ENCODE measurements around the gene SIGLEC9.

Gene SIGLEC9

DNA sequence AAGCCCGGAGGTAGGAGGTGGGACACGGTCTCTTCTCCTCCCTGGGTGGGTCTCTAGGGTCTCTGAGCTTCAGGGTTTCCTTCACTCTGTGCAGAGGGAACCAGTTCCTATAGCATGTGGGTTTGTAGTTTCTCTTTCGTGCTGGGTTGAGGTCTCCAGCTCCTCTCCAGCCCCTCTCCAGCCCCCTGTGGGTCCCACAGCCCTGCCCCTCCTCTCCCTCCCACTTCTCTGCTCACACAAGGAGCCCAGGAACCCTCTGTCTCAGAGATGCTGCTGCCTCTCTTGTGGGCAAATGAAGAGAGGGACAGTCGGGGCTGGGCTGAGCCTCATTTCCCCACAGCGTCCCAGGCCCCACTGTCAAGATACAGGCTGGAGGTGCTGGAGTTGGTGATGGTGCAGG is 18.8 kb downstream of the SIGLEC9 start:
- Mint-ChIP-seq H3K36me3 (ENCODE audit: low read depth) (no peaks in the 10 kb centered on the region), H3K27me3 (ENCODE audit: low read depth, poor library complexity) (peaks cover 31% of the 10 kb centered on the region), H3K9me3 (no peaks in the 10 kb centered on the region), H3K4me1 (peaks cover 6% of the 10 kb centered on the region), H3K27ac (no peak overlapping the region), H3K4me3 (no peak overlapping the region)
- no peak for DNase-seq
- TF ChIP-seq, protein P1, sequence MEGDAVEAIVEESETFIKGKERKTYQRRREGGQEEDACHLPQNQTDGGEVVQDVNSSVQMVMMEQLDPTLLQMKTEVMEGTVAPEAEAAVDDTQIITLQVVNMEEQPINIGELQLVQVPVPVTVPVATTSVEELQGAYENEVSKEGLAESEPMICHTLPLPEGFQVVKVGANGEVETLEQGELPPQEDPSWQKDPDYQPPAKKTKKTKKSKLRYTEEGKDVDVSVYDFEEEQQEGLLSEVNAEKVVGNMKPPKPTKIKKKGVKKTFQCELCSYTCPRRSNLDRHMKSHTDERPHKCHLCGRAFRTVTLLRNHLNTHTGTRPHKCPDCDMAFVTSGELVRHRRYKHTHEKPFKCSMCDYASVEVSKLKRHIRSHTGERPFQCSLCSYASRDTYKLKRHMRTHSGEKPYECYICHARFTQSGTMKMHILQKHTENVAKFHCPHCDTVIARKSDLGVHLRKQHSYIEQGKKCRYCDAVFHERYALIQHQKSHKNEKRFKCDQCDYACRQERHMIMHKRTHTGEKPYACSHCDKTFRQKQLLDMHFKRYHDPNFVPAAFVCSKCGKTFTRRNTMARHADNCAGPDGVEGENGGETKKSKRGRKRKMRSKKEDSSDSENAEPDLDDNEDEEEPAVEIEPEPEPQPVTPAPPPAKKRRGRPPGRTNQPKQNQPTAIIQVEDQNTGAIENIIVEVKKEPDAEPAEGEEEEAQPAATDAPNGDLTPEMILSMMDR (IDR thresholded peaks at IDR 0.05) = no peak

DNA sequence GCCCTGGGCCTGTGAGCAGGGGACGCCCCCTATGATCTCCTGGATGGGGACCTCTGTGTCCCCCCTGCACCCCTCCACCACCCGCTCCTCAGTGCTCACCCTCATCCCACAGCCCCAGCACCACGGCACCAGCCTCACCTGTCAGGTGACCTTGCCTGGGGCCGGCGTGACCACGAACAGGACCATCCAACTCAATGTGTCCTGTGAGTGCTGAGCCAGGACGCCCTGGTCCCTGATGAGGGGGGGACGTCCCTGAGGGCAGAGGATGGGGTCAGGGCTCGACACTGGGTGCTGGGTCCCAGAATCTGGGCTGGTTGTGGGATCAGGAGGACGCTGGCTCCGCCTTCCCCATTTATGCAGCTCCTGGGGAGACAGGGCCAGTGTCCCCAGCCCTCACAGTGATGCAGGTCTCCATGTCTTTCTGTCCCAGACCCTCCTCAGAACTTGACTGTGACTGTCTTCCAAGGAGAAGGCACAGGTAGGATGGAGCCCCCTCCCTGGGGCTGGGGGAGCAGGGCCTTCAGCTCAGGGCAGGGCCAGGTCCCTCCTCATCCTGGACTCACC is 19.9 kb downstream of the SIGLEC9 start:
- TF ChIP-seq, protein P1 (IDR thresholded peaks at IDR 0.05) = no peak
- no peak for DNase-seq
- Mint-ChIP-seq H3K4me1 (peaks cover 6% of the 10 kb centered on the region), H3K36me3 (ENCODE audit: low read depth) (no peaks in the 10 kb centered on the region), H3K27ac (no peak overlapping the region), H3K27me3 (ENCODE audit: low read depth, poor library complexity) (peaks cover 27% of the 10 kb centered on the region), H3K9me3 (peaks cover 4% of the 10 kb centered on the region), H3K4me3 (no peak overlapping the region)

DNA sequence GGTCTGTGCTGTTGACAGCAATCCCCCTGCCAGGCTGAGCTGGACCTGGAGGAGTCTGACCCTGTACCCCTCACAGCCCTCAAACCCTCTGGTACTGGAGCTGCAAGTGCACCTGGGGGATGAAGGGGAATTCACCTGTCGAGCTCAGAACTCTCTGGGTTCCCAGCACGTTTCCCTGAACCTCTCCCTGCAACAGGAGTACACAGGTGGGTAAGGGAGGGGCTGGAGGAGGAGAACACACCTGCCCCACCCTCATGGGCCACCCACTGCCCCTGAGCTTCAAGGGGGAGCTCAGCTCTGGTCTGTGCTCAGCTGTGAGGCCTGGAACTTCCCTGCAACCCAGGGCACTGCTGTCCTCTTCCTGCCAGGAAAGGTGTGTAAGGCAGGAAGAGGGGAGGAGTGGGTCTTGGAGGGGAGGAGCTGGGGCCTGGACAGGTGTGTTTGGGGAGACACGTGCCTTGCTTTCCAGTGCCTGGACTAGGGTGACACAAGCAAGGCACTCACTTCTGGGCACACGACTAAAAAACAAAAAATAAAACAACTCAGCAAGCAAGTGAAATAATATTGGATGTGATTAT is 21.3 kb downstream of the SIGLEC9 start:
- DNase-seq = no peak
- Mint-ChIP-seq H3K4me1 (peaks cover 6% of the 10 kb centered on the region), H3K27me3 (ENCODE audit: low read depth, poor library complexity) (peaks cover 17% of the 10 kb centered on the region), H3K36me3 (ENCODE audit: low read depth) (no peaks in the 10 kb centered on the region), H3K9me3 (peaks cover 17% of the 10 kb centered on the region), H3K4me3 (no peak overlapping the region), H3K27ac (no peak overlapping the region)
- TF ChIP-seq, protein P1 (IDR thresholded peaks at IDR 0.05) = no peak

DNA sequence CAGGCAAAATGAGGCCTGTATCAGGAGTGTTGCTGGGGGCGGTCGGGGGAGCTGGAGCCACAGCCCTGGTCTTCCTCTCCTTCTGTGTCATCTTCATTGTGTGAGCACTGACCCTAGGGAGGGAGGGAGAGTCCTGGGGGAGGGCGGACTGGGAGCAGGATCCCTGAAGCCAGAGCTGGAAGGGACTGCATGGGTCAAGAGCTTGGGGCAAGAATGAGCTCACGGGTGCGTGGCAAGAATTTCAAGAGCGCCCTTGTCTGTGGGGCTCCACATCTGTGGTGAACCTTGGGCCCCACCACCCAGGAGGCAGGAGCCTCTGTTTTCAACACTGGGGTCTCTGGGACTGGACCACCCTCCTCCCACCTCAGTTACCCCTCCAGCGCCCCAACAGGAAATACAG is 22.0 kb downstream of the SIGLEC9 start:
- H3K4me1 Mint-ChIP-seq = peaks cover 6% of the 10 kb centered on the region
- H3K27ac Mint-ChIP-seq = no peak overlapping the region
- H3K9me3 Mint-ChIP-seq = peaks cover 21% of the 10 kb centered on the region
- no peak for DNase-seq
- H3K4me3 Mint-ChIP-seq = no peak overlapping the region
- H3K36me3 Mint-ChIP-seq (ENCODE audit: low read depth) = no peaks in the 10 kb centered on the region
- peaks cover 13% of the 10 kb centered on the region for H3K27me3 Mint-ChIP-seq (ENCODE audit: low read depth, poor library complexity)
- TF ChIP-seq, protein P1 (IDR thresholded peaks at IDR 0.05) = no peak

DNA sequence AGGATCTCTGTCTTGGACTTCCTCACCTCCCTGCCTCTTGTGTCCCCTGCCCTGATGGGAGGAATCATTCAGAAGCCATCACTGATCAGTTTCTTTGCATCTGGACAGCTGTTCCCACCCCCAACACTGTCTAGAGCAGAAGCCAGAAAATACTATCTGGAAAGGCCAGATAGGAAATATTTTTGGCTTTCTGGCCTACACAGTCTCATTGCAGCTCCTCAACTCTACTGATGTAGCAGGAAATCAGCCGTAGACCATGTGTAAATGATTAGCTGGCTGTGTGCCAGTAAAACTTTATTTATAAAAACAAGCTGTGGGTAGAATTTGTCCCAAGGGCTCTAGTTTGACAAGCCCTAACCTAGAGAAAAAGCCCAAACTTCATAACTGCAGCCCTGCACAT is 23.0 kb downstream of the SIGLEC9 start:
- peaks cover 28% of the 10 kb centered on the region for H3K9me3 Mint-ChIP-seq
- no peak overlapping the region for H3K27ac Mint-ChIP-seq
- H3K4me1 Mint-ChIP-seq = peaks cover 6% of the 10 kb centered on the region
- no peak for DNase-seq
- no peak overlapping the region for H3K4me3 Mint-ChIP-seq
- TF ChIP-seq, protein P1 (IDR thresholded peaks at IDR 0.05) = no peak
- peaks cover 18% of the 10 kb centered on the region for H3K27me3 Mint-ChIP-seq (ENCODE audit: low read depth, poor library complexity)
- H3K36me3 Mint-ChIP-seq (ENCODE audit: low read depth) = no peaks in the 10 kb centered on the region

DNA sequence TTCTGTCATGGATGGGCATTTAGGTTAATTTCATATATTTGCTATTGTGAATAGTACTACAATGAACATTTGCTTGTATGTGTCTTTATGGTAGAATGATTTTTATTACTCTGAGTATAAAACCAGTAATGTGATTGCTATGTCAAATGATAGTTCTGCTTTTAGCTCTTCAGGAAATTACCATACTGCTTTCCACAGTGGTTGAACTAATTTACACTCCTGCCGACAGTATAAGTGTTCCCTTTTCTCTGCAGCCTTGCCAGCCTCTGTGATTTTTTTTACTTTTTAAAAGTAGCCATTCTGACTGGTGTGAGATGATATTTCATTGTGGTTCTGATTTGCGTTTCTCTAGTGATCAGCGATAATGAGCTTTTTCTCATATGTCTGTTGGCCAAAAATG is 23.9 kb downstream of the SIGLEC9 start:
- TF ChIP-seq, protein P1 (IDR thresholded peaks at IDR 0.05) = no peak
- H3K27ac Mint-ChIP-seq = no peak overlapping the region
- H3K36me3 Mint-ChIP-seq (ENCODE audit: low read depth) = no peaks in the 10 kb centered on the region
- peaks cover 28% of the 10 kb centered on the region for H3K9me3 Mint-ChIP-seq
- peaks cover 18% of the 10 kb centered on the region for H3K27me3 Mint-ChIP-seq (ENCODE audit: low read depth, poor library complexity)
- no peak for DNase-seq
- H3K4me1 Mint-ChIP-seq = peaks cover 6% of the 10 kb centered on the region
- H3K4me3 Mint-ChIP-seq = no peak overlapping the region
